SK-N-SH treated with all-trans-retinoic acid at 6 μM for 48 hours (cell line): ENCODE measurements around the gene MYH15.

Experiments
- CREB5 ChIP-seq: fragments of 250-450 bp; sonication (Bioruptor Pico); IDR thresholded peaks from 2 replicates; pipeline ENCODE4 v1.5.1; 2020; ENCODE audit warnings: low read depth, mild to moderate bottlenecking, moderate library complexity
- ESRRG ChIP-seq: fragments of 250-450 bp; sonication (Bioruptor Pico); IDR thresholded peaks from 2 replicates; pipeline ENCODE4 v1.6.1; 2021; ENCODE audit warnings: mild to moderate bottlenecking
- GLIS3 ChIP-seq: fragments of 250-450 bp; sonication (Bioruptor Pico); IDR thresholded peaks from 2 replicates; pipeline ENCODE4 v1.5.0; 2020; ENCODE audit warnings: mild to moderate bottlenecking, moderate library complexity
- OSR1 ChIP-seq: fragments of 250-450 bp; sonication (Bioruptor Pico); IDR thresholded peaks from 2 replicates; pipeline ENCODE4 v1.8.0; 2022; ENCODE audit warnings: moderate library complexity, mild to moderate bottlenecking, inconsistent platforms
- PATZ1 ChIP-seq: fragments of 250-450 bp; sonication (Bioruptor Pico); IDR thresholded peaks from 2 replicates; pipeline ENCODE4 v1.8.0; 2020; ENCODE audit warnings: mild to moderate bottlenecking, moderate library complexity, borderline replicate concordance
- PPARA ChIP-seq: fragments of 250-450 bp; sonication (Bioruptor Pico); IDR thresholded peaks from 2 replicates; pipeline ENCODE4 v1.5.0; 2020; ENCODE audit warnings: mild to moderate bottlenecking, borderline replicate concordance
- RARB ChIP-seq: fragments of 250-450 bp; sonication (Bioruptor Pico); IDR thresholded peaks from 2 replicates; pipeline ENCODE4 v1.8.0; 2021; ENCODE audit warnings: mild to moderate bottlenecking, moderate library complexity
- TCF4 ChIP-seq: fragments of 250-450 bp; sonication (Bioruptor Pico); IDR thresholded peaks from 2 replicates; pipeline ENCODE4 v1.8.0; 2021; ENCODE audit warnings: mild to moderate bottlenecking, moderate library complexity, borderline replicate concordance
- TSHZ2 ChIP-seq: fragments of 250-450 bp; sonication (Bioruptor Pico); IDR thresholded peaks from 2 replicates; pipeline ENCODE4 v1.5.0; 2020; ENCODE audit warnings: mild to moderate bottlenecking, moderate library complexity
- ZNF8 ChIP-seq: fragments of 450-650 bp; formaldehyde crosslinking; IDR thresholded peaks from 2 replicates; pipeline ENCODE4 v1.5.0; 2020; ENCODE audit warnings: mild to moderate bottlenecking, moderate library complexity

GRCh38 chr3:108479224-108479623 lies 31.2 kb downstream of the MYH15 start:
- TF ChIP-seq ESRRG (CRISPR knock-in tag): no peak
- TF ChIP-seq TSHZ2 (CRISPR knock-in tag): no peak
- no peak for TF ChIP-seq ZNF8 (CRISPR knock-in tag)
- no peak for TF ChIP-seq RARB (CRISPR knock-in tag)
- TF ChIP-seq CREB5: no peak
- TF ChIP-seq OSR1: no peak
- TF ChIP-seq PATZ1 (CRISPR knock-in tag): no peak
- no peak for TF ChIP-seq TCF4
- TF ChIP-seq GLIS3 (CRISPR knock-in tag): no peak
- TF ChIP-seq PPARA: no peak
